ENCODE measurements around the gene APOL1.
"Not testable (repeated sequence)": the region's sequence is repeated elsewhere in the genome, so short reads cannot be mapped to it uniquely, and the experiment has no call there.

Gene APOL1

DNA sequence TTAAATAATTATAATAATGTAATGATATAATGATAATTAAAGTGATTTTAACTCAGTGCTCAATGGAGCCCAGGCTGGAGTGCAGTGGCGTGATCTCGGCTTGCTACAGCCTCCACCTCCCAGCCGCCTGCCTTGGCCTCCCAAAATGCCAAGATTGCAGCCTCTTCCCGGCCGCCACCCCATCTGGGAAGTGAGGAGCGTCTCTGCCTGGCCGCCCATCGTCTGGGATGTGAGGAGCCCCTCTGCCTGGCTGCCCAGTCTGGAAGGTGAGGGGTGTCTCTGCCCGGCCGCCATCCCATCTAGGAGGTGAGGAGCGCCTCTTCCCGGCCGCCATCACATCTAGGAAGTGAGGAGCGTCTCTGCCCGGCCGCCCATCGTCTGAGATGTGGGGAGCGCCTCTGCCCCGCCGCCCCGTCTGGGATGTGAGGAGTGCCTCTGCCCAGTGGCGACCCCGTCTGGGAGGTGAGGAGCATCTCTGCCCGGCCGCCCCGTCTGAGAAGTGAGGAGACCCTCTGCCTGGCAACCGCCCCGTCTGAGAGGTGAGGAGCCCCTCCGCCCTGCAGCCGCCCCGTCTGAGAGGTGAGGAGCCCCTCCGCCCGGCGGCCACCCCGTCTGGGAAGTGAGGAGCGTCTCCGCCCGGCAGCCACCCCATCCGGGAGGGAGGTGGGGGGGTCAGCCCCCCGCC, 37.6 kb downstream of the APOL1 start:
- DNase-seq = not testable (repeated sequence)

DNA sequence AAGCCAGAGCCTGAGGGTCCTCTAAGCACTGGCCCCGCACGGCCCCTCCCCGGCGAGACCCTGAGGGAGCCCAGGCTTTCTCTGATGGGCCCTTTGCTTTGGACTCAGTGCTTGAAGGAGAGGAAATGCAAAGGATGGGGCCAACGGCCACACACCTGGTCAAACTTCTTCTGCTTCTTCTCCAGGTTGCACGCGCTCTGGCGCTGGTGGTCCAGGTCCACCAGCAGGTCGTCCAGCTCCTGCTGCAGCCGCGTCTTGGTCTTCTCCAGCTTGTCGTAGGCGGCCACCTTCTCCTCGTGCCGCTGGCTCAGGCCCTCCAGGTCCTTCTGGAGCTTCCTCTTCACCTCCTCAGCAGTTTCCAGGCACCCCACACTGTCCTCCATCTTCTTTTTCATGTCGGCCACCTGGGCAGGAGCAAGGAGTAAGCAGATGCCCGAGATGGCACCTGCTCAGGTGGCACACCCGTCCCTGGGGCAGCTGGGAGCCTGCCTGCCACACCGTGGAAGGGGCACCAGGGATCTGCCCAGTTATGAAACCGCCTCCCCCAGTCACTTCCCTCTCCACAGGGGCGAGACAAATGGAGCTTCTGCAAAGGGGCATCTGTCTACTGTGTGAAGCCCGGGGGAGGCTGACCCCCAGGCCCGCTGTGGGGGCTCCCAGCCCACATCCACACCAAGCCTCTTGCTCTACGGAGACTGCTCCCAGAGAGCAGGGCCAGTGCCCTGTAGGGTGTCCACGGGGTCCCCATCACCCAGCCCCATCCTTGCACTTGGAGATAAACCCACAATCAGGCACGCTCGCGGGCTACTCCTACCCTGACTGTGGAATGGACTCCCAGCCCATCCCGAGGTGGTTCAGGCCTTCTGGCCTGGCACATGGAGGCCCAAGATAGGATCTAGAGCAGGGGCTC, 39.2 kb downstream of the APOL1 start:
- DNase-seq = no peak

DNA sequence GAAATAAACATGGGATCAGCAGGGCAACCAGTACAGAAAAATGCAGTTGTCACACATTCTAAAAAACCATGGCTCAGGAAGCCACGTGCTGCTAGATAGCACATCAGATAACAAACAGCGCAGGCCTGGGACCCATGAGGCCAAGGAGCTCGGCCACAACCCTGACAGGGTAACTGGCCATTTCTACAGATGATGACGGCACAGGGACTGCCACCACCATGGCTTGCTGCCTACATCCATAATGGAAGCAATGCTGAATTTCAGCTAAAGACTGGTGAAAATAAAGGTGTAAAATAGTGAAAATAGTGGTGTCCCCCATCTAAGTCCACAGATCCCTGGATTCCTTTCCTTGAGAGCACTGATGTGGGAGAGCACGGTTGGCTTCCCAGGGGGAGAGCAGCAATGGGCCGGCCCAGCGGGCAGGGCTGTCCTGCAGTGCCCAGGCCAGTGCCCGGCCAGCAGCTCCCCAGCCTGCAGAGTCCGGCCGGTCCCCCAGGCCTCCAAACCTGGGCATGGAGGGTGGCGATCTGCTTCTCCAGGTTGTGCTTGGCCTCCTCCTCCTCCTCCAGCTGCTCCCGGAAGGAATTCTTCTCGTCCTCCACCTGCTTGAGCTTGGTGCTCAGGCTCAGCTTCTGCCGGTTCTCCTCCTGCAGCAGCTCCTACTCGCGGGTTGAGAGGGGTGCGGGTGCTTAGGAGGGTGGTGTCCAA, 40.0 kb downstream of the APOL1 start:
- DNase-seq = no peak

DNA sequence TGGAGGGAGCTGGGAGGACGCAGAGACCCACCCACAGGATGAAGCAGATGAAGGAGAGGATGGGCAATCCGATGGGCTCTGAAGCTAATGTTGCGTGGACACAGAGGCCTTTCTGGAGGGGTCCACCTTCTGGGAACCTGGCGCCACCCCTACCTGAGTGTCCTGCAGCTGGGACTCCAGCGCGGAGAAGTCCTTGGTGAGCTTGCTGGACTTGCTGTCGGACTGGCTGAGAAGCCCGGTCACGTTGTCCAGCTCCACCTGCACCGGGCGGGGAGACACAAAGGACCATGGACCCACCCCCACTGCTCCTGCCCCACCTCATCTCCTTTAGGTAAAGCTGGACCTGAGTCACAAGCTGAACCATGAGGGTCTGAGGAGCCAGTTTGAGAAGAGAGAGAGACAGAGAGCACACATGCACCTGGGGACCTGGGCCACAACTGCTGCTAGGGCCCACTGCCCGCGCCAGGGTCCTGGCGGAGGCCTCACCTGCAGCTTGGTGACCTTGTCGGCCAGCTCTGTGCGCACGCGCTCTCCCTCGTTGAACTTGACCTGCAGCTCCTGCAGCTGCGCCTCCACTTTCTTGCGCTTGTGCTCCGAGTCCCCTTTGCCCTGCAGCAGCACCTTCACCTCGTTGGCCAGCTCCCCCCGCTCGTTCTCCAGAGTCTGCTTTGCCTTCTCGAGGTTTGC, 40.8 kb downstream of the APOL1 start:
- DNase-seq = no peak

DNA sequence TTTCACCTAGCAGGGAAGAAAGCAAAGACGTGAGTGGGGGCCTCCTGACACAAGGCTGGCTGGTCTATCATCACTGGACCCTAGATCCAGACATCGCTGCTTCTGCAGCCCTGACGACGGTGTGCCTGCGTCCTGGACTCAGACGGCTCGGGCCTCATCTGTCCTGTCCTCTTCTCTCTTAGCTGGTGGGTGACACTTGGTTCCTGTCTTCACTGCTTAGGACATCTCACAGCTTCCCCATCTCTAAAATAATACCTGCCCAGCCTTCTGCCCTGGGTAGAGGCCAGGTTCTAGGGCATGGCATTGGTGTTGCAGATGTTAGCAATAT, 41.3 kb downstream of the APOL1 start:
- DNase-seq = no peak

DNA sequence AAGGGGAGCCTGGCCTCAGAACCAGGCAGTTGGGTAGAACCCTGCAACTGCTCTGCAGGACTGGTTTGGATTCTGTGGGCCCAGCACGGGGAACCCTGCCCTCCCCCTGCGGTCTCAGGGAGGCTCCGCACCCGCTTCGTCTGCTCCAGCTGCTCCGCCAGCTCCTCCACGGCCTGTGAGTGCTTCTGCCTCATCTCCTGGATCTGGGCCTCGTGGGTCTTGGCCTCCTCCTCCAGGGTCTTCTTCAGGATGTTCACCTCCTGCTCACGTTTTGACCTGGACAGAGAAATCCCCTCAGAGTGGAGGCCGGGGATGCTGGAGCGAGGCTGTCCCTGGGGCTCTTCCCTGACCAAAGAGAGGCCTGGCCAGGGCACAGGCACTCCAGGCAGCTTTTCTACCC, 41.9 kb downstream of the APOL1 start:
- no peak for DNase-seq

DNA sequence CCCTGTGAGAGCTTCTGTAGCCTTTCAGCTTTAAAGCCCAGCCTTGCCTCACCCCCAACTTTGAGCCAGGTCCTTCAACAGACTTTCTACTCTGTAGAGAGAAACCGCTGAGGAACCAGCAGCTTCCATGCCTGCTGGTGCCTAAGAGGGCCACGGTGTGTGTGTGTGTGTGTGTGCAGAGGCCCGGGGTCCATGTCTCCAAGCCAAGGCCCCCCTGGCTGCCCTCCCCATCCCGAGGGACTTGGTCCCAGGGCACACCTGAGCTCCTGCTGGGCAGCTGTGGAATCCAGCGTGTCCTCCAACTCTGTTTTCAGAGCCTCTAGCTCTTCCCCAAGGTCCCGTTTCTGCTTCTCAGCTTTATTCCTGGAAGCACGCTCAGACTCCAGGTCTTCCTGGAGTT, 42.3 kb downstream of the APOL1 start:
- no peak for DNase-seq

DNA sequence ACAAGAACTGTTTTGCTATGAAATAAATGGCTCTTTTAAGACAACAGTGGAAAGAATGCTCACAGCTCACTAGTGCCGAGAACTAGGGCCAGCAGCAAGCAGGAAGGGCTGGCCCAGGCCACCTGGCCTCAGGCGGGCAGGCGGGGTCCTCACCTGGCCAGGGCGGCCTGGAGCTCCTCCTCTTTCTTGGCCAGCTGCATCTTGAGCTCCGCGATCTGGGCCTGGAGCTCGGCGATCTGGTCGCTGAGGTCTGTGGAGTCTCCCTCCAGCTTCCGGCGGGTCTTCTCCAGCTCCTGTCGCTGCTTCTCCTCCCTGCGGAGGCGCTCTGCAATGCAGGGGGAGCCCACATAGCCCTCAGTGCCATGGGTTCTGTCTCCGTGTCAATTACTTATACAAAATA, 43.8 kb downstream of the APOL1 start:
- DNase-seq = no peak

DNA sequence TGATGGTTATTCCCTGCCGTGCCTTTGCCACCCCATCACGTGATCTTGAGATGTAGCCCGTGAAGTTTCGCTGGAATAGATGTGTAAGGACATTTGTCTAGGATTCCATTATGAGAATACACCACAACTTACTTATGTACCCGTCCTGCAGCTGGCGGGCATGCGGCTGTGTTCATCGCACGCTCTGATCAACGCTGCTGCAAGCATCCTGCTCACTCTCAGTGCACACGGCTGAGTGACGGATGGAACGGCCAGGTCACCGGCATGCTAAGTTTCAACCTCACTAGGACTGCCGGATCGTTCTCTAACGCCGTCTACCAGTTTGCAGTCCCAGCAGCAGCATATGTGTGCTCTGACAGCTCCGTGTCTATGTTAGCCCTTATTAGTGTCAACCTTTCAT, 44.6 kb downstream of the APOL1 start:
- DNase-seq = no peak

DNA sequence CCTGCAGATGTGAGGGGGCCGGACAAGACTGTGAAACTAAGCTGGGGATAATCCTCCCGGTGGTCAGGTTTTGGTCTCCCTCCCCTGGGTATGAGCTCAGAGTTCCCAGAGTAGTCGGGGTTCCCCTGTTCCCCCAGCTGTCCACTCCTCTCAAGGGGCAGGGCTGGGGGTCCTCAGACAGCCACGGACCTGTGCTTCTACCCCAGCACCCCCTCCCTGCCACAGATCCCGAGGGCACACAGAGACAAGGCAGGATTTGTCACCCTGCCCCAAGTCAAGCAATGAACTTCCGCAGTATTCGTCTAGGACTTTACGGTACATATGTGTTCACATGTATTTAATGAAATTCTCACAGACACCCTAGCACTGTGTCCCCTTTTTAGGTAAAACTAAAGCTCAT, 45.2 kb downstream of the APOL1 start:
- DNase-seq = no peak

DNA sequence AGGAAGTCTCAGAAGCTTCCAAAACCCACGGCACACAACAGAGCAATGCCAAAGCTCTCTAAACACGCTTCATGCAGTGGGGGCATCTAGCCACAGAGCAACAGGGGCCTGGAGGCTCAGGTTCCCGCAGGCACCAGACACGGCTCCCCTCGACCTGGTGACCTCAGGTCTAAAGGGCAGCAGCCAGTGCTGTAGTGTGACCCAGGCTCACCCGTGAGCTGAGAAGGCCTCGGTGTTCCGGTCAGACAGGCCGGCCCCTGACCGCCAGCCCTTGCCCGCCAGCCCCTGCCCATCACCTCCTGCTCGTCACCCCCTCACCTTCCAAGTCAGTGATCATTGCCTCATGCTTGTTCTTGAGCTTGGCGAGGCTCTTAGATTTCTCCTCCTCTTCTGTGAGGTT, 45.7 kb downstream of the APOL1 start:
- DNase-seq = no peak

DNA sequence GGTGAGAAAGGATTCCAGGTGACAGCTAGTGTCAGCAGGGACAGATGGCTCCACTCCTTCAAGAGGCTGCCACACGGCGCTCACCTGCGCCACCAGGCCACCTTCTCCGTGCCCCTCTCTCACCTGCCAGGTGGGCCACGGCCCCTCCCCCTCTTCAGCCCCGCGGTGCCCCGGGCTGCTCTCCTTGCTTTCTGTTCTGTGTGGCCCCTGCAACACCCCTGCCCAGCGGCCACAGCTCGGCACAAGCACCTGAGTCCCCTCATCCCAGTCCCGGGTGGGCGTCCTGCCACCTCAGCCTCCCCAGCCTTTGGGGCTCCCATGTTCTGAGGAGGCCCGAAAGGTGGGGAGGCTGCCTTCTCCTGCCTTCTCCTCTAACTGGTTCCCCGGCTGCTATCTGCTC, 46.4 kb downstream of the APOL1 start:
- DNase-seq = no peak

DNA sequence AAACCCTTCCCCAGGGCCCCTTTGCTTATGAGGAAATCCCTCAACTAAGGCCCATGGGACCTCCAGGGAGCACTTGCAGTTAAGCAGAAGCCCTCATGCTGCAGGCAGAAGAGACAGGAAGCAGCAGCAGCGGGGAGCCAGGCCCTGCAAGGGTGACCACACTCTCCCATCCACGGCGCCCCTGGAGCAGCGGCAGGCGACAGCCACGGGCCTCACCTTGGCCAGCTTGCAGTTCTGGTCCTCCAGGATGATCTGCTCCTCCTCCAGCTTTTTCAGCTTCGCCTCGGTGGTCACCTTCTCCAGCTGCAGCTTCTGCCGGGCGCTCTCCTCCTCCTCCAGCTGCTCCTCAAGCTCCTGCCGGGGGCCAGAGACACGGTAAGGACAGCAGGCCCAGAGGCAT, 47.0 kb downstream of the APOL1 start:
- no peak for DNase-seq

DNA sequence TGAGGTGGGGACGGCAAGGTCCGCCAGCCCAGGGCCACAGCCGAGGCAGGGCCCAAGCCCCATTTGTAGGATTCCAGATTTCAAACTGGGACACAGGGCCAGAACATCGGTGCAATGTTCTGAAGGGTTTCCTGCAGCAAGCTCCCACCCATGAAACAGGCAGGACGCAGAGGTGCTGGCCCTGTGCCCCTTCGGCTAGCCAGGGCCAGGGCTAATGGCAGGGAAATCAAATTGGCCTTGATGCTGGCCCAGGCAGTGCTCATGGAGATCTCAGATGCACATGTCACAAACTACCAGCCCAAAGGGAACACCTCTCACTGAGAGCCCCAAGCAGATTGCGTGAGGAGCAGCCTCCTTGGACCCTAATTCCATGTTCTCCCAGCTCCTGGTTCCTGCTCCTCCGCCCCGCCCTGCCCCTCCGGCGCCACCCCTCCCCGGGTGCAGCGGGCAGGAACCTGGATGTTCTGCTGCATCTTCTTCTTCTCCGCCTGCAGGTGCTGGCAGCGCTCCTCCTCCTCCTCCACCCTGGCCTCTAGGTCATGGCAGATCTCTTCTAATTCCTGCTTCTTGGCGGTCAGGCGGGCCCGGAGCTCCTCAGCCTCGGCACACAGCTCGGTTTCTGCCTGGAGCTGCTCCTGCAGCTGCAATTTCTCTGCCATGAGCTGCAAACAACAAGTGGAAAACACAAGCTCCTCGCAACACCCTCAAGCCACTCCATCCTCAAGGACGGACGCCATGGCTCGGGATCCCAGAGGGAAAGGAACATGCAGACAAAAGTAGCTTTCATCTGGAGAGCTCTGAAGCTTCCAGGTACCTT, 47.7 kb downstream of the APOL1 start:
- DNase-seq = no peak

DNA sequence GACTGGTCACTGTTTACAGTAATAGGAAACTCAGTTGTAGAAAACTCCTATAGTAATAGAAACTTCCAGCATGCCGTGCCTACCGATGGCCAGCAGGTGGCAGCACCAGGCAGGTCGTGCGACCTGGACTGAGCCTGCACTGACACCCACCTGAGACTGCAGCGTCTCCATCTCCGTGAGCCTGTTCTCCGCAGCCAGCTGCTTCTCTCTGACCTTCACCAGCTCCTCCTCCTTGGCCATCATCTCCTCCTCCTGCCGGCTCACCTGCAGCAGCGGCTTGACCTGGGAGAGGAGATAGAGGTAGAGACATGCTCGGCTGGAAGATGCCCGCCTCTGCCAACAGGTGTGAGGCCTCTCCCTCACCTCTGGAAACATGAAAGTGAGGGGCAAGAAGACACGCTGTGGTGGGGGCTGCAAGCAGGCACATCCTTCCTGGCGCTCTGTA, 48.5 kb downstream of the APOL1 start:
- peak in 47 of 56 donors; percentile 5 to 82 (median 42) for DNase-seq

DNA sequence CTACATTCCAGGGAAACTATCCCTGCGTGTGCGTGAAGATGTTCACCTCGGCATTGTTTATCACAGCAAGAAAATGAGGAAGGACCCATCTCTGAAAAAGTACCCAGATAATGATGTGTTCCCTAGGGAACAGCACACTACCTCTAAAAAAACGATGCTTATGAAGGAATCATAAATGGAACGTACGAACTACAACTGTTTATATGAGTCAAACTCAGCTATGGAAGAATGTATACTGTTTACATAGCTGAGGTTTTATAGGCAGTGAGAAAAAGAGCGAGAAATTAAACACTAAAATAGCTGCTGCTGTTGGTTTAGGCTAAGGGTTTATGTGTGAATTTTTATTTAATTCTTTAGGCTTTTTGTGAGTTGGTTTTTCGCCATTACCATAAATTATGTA, 48.9 kb downstream of the APOL1 start:
- no peak for DNase-seq

DNA sequence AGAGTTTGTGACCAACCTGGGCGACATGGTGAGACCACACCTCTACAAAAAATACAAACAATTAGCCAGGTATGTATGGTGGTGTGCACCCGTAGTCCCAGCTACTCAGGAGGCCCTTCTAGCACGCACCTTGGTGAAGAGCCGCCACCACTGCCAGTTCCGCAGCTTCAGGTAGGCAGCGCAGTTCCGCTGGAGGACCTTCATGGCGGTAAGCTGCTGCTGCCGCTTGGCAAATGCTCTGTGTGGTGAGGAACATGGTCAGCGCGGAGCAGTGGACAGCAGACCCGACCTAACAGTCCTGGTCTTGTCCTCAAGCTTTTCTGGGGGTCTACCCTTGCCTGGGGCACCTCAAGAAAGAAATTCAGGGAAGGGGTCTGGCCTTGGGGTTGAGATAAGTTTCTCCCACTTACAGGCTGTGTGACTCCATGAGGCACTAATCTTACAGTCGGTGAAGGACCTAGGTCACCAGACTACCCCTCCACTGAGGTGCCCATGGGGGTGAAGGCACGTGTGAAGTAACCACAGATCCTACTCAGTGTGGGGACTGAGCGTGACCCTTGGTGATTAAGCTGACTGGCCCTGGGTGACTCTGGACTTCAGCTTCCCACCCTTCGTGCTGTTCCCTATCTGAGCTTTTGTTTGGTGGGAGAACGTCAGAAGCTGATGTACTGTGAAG, 49.6 kb downstream of the APOL1 start:
- no peak for DNase-seq

DNA sequence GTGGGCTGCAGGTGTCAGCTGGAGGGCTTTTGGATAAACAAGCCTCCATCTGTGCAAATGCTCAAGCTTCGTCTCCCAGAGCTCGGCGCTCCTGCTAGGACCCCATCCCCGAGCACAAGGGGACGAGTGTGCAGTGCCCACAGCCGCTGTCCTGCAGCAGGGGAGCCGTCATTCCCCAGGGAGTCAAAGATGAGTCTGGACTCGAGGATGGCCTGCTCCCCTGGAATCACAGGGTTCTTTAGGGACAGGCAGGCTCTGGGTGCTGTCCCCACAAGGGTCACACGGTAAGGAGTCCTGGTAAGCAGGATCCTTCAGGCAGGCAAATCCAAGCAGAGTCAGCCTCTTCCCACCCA, 50.2 kb downstream of the APOL1 start:
- DNase-seq = no peak

DNA sequence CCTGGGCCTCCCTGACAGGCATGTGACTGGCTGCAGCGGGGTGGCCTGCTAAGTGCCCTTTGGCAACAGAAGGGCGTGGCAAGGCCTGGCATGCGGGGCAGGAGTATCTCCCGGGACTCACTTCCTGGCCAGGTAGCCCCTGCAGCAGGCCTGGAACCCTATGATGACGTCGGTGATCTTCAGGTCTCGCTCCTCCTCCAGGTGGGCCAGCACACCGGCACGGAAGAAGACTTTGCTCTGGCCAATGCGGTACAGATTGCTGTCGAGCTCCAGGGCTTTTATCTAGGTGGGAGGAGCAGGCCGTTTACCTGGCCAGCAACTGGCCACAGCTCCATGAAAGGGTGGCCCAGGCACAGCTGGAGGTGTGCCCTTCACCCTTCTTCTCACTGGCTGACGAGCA, 50.9 kb downstream of the APOL1 start:
- no peak for DNase-seq

DNA sequence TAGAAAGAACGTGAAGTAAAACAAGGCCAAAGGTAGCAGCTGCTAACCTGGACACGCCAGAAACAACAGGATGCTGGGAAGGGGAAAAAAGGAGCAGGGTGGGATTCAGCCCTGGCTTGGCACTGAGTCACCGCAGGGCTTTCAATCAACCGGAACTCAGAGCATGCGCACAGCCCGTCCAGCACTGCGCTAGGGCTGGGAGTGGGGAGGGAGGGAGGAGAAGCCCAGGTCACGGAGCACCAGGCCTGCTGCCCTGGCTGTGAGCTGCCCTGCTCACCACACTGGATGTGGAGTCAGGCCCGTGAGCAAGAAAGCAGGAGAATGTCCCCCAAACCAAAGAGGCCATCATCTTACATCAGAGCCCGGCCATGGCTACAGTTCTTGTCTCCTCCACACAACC, 51.5 kb downstream of the APOL1 start:
- DNase-seq = no peak

All from nucleus accumbens (tissue), 56 donors.